ENCODE measurements around the gene TACC2.

- TF ChIP-seq CSRNP3 (CRISPR knock-in tag; IDR thresholded peaks at IDR 0.05) (no peak), CREB5 (CRISPR knock-in tag; IDR thresholded peaks at IDR 0.05; ENCODE audit: low read depth) (no peak), ISL1 (CRISPR knock-in tag; IDR thresholded peaks at IDR 0.05) (no peak), PATZ1 (CRISPR knock-in tag; IDR thresholded peaks at IDR 0.05; ENCODE audit: borderline replicate concordance) (no peak), ZC3H10 (CRISPR knock-in tag; IDR thresholded peaks at IDR 0.05) (no peak), RARB (CRISPR knock-in tag; IDR thresholded peaks at IDR 0.05) (no peak)
Observed at GRCh38 chr10:122034149-122034756, 45.3 kb downstream of the TACC2 start.

Measured in SK-N-SH treated with all-trans-retinoic acid at 6 μM for 48 hours (cell line).